Neuron (in vitro differentiated cells): ENCODE measurements around the gene HMGN1.

Source experiments
- H2AFZ ChIP-seq: one replicate; pipeline ENCODE4 v1.6.1; 2013; ENCODE audit warnings: low read depth, mild to moderate bottlenecking, inconsistent platforms, low read length, moderate library complexity
- H3K27me3 ChIP-seq: one replicate; pipeline ENCODE4 v1.6.1; 2013; ENCODE audit warnings: low read length; ENCODE audit not compliant: insufficient read depth
- H3K36me3 ChIP-seq: one replicate; pipeline ENCODE4 v1.6.1; 2013; ENCODE audit warnings: low read length; ENCODE audit not compliant: insufficient read depth
- H3K4me1 ChIP-seq: one replicate; pipeline ENCODE4 v1.6.1; 2013; ENCODE audit warnings: low read length; ENCODE audit not compliant: insufficient read depth
- H3K4me3 ChIP-seq: 2 replicates; pipeline ENCODE4 v1.5.1; 2013; ENCODE audit warnings: mild to moderate bottlenecking, low read length, moderate library complexity
- H3K9me3 ChIP-seq: one replicate; pipeline ENCODE4 v1.6.1; 2013; ENCODE audit warnings: low read length

The HMGN1 gene, protein sequence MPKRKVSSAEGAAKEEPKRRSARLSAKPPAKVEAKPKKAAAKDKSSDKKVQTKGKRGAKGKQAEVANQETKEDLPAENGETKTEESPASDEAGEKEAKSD

DNA sequence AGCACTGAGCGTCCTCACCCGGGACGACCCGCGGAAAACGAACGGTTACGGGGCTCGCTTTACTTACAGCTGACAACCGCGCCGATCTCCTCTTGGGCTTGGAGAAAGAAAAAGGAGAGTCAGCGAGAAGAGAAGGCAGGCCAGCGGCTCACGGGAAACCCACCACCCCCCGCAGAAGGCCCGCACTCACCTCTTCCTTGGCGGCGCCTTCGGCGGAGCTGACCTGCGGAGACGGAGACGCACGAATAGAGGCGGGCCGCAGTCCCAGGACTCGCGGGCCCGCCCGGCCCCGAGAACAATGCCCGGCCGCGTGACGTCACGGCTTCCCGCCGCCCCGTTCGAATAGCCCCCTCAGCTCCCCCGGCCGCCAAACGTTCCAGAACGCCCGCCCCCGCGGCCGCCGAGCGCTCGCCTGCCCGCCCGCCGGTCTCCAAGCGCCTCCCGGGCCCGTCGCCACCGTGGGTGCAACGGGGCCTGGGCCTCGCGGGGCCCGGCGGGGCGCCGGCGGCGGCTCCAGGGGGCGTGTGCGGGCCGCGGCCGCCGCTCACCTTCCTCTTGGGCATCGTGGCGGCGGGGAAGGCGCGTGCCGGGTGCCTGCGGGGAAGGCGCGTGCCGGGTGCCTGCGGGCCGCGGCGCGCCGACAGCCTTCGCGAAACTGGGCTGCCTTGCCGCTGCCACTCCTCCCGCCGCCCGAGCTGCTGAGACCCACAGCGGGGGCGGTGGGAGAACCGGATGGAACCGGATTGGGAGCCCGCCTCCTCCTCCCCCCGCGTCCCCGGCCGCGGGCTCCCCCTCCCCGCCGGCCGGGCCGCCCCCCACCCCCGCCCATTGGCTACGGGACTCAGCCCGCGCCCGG is at the start of gene HMGN1:
HMGN1 (minus strand) TSS at position 734 of the 856 bp plus-strand sequence; CDS start at position 563, 171 bp downstream.
- Histone ChIP-seq H3K4me3 (peak within 1 kb of the TSS; percentile 89), H2AFZ (peak within 1 kb of the TSS; percentile 50), H3K36me3 (peaks cover 39% of the 10 kb centered on the region), H3K9me3 (peaks cover 2% of the 10 kb centered on the region), H3K4me1 (peaks cover 23% of the 10 kb centered on the region), H3K27me3 (no peaks in the 10 kb centered on the region)

DNA sequence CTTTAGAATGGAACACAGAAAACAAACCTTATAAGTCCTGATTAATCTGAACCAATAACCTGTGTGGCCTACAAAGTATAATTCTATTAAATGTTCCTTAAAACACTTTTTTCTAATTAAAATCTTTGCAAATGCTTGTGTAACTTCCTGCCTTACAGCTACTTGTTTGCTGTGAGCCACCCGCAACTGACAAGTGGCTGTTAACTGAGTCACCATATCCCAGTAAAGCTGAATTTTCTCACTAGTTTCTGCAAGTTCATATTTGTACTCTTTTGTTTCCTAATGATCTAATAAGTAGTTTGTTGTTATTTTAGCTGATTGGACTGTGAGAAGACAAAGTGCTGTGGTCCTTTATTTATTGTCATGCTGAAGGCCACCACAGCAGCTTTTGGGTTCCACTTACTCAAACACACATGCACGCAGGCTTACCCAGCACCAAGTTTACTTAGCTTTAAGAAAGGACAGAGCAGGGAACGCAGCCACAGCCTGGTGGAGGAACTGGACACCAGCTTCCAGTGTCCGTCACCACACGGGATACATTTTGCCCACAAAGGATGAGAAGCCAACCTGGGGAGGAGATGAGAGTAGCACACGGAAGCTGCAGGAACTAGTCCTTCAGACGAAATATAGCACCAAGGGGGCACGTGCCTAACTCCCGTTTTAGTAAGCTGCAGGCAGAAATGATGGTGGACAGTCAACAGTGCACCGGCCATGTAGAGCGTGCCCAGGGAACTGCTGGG is 48.9 kb upstream of the HMGN1 start:
- H3K4me1 ChIP-seq = no peaks in the 10 kb centered on the region
- H3K27me3 ChIP-seq = no peaks in the 10 kb centered on the region
- no peak overlapping the region for H2AFZ ChIP-seq
- peaks cover 36% of the 10 kb centered on the region for H3K36me3 ChIP-seq
- no peak overlapping the region for H3K4me3 ChIP-seq
- no peaks in the 10 kb centered on the region for H3K9me3 ChIP-seq

DNA sequence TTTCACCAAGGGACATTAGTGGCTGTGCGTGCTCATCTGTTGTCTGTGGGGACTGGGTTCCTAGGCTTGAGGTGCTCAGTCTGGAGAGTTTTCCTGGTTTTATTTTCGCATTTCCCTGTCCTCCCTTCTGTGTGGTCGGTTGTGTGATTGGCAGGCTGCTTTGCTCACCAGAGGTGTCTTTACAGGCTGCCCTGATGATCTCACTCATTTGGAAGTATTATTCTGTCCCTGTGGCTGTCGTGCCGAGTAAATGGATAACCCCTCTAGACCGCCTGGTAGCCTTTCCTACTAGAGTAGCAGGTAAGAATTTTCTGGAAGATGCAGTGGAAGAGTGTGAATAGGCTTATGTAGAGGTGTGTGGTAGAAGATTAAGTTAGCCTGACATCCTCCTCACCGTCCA is 44.1 kb upstream of the HMGN1 start:
- H3K4me3 ChIP-seq = no peak overlapping the region
- H3K36me3 ChIP-seq = peaks cover 52% of the 10 kb centered on the region
- peaks cover 5% of the 10 kb centered on the region for H3K4me1 ChIP-seq
- H3K27me3 ChIP-seq = no peaks in the 10 kb centered on the region
- no peak overlapping the region for H2AFZ ChIP-seq
- H3K9me3 ChIP-seq = no peaks in the 10 kb centered on the region

DNA sequence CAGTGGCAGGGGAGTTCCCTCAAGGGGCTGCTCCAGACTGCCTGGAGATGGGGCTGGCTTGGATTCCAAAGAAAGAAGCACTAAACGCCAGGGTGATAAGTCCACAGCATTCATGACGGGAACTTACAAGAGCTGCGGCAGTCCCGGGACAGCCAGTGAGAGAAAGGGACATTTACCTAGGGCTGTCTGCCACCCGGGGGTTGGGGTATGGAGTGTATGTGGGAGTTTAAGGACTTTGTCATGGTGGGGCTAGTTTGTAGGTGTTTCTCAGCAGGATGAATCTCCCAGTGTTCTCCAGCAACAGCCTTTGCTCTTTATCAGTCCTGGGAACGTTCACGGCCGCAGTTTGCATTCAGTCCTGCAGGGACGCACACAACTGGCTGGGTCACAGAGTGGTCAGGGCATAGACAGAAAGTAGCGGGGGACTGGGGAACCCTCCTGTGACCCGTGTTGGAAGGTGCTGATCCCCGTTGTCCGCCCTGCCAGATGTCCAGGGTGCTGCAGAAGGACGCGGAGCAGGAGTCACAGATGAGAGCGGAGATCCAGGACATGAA is 41.4 kb upstream of the HMGN1 start:
- Histone ChIP-seq H3K4me3 (no peak overlapping the region), H3K36me3 (peaks cover 43% of the 10 kb centered on the region), H3K9me3 (no peaks in the 10 kb centered on the region), H3K27me3 (no peaks in the 10 kb centered on the region), H2AFZ (no peak overlapping the region), H3K4me1 (peaks cover 6% of the 10 kb centered on the region)

- Histone ChIP-seq H3K4me1 (peaks cover 6% of the 10 kb centered on the region), H3K4me3 (no peak overlapping the region), H3K36me3 (peaks cover 35% of the 10 kb centered on the region), H2AFZ (no peak overlapping the region), H3K9me3 (no peaks in the 10 kb centered on the region), H3K27me3 (no peaks in the 10 kb centered on the region)
Observed at GRCh38 chr21:39388811-39389155, 39.9 kb upstream of the HMGN1 start.

DNA sequence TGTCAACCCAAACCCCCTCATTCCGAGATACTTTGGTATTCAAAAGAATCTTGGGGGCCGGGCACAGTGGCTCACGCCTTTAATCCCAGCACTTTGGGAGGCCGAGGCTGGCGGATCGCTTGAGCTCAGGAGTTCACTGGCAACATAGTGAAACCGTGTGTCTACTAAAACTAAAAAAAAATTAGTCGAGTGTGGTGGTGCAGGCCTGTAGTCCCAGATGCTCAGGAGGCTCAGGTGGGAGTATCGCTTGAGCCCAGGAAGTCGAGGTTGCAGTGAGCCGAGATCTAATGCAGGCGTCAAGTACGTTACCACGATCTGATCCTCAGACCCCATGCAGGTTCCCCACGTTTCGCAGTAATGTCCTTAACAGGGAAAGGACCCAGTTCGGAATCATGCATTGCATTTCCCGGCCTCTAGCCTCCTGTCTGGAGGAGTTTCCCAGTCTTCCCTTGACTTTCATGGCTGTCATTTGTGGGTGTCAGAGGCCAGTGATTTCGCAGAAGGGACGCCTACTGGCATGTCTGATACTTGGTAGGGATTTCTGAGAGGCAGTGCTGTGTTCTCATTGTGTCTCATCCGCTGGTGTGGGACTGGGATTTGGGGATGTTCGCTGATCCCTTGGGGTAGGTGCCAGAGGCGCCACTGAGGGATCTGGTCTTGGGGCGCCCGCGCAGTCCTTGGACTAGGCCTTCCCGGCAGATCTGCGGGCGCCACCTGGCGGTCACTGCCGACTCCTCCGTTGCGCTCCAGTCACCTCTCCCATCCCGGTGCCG is 39.3 kb upstream of the HMGN1 start:
- Histone ChIP-seq H3K4me3 (peak overlapping the region; percentile 49), H3K9me3 (no peaks in the 10 kb centered on the region), H3K4me1 (peaks cover 6% of the 10 kb centered on the region), H2AFZ (peak overlapping the region; percentile 52), H3K36me3 (peaks cover 30% of the 10 kb centered on the region), H3K27me3 (no peaks in the 10 kb centered on the region)

DNA sequence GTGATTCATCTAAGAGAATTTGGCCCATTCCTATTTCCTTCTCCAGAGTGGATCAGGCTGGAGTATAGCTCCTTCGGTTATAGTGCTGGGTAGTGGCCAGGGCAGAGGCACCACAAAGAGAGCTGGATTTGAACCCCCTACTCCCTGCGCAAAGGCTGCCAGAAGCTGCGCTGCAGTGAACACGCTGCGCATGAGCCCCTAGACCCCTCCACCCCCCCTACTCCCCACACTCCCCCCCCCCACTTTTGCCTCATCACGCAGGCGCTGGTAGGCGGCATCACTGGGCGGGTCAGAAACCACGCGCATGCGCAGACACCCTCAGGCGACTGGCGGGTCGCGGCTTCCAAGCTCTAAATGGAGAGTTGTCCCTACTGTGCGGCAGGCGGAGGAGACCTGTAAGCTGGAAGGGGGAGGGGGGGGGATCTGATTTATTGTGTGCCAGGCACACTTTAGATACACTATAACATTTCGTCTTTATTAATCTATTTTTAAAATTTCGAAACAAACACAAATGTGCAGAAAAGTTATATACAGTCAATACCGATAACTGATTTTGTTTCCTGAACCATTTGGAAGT is 38.7 kb upstream of the HMGN1 start:
- no peaks in the 10 kb centered on the region for H3K9me3 ChIP-seq
- peaks cover 23% of the 10 kb centered on the region for H3K36me3 ChIP-seq
- H2AFZ ChIP-seq = peak overlapping the region; percentile 52
- peaks cover 6% of the 10 kb centered on the region for H3K4me1 ChIP-seq
- peak overlapping the region; percentile 49 for H3K4me3 ChIP-seq
- H3K27me3 ChIP-seq = no peaks in the 10 kb centered on the region

DNA sequence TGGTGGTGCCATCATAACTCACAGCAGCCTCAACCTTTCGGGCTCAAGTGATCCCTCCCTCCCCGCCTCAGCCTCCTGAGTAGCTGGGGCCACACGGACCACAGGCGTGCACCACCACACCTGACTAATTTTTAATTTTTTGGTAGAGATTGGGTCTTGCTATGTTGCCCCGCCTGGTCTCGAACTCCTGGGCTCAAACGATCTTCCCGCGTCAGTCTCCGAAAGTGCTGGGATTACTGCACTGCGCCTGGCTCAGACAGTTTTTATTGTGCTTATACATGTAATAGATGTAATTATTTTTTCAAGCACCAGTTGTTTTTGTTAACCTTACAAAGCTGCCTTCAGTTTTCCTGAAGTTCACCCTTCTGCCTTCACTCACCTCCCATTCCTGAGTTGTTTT is 38.0 kb upstream of the HMGN1 start:
- Histone ChIP-seq H3K36me3 (peaks cover 17% of the 10 kb centered on the region), H3K4me1 (peaks cover 6% of the 10 kb centered on the region), H2AFZ (no peak overlapping the region), H3K9me3 (no peaks in the 10 kb centered on the region), H3K27me3 (no peaks in the 10 kb centered on the region), H3K4me3 (no peak overlapping the region)

DNA sequence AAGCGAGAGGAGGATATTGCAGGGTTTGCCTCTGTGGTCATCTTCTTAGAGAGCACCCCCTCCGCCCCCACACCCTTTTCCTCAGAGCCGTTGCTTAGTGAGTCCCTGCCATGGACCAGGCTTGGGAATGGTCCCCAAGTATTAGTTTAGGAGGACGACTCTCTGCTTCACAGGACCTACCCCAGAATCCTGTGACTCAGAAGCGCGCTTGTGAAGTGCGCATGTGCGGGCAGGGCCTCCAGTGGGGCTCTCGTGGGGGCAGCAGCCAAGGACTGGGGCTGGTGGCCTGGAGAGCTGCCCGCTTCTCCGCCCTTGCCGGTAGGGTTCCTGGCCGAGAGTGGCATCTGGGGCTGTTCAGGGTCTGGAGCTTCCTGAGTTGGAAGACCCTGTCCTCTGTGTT is 37.3 kb upstream of the HMGN1 start:
- H2AFZ ChIP-seq = no peak overlapping the region
- H3K27me3 ChIP-seq = no peaks in the 10 kb centered on the region
- peaks cover 14% of the 10 kb centered on the region for H3K36me3 ChIP-seq
- H3K4me3 ChIP-seq = no peak overlapping the region
- H3K9me3 ChIP-seq = no peaks in the 10 kb centered on the region
- peaks cover 10% of the 10 kb centered on the region for H3K4me1 ChIP-seq

DNA sequence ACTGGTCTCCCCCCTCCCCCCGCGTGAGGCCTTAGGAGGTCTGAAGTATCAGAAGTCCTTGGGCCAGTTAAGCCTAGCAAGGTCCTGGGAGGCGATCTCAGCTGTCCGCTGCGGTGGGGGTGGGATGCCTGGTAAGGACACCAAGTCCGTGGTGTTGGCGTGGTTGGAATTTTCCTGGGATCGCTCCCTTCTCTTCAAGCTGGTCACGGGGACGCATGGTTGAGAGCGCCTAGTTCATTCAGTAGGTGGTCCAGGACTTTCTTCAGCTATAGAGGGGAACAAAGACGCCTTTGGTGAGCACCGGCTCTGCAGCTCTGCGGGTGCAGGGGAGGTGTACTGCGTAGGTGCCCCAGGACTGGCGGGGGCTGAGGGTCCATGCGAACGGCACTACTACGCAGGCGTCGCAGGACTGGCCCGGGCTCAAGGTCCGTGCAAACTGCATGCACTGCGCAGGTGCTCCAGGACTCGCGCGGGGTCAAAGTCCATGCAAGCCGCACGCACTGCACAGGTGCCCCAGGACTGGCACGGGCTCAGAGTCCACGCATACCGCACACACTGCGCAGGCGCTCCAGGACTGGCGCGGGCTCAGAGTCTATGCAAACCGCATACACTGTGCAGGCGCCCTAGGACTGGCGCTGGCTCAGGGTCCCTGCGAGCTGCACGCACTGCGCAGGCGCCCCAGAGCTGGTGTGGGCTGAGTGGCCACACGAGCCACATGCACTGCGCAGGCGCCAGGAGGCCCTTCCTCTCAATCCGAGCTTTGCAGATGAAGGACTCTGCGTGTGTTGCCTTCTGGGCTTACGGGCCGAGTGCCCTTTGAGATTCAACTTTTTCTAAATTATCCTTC is 36.6 kb upstream of the HMGN1 start:
- Histone ChIP-seq H3K27me3 (no peaks in the 10 kb centered on the region), H3K36me3 (peaks cover 10% of the 10 kb centered on the region), H2AFZ (no peak overlapping the region), H3K9me3 (no peaks in the 10 kb centered on the region), H3K4me3 (no peak overlapping the region), H3K4me1 (peaks cover 15% of the 10 kb centered on the region)

- no peak overlapping the region for H3K4me3 ChIP-seq
- H3K9me3 ChIP-seq = no peaks in the 10 kb centered on the region
- H2AFZ ChIP-seq = no peak overlapping the region
- peaks cover 15% of the 10 kb centered on the region for H3K4me1 ChIP-seq
- H3K36me3 ChIP-seq = peaks cover 8% of the 10 kb centered on the region
- no peaks in the 10 kb centered on the region for H3K27me3 ChIP-seq
Observed at GRCh38 chr21:39384674-39385298, 35.9 kb upstream of the HMGN1 start.
